Stimulated activated CD8-positive, alpha-beta memory T cell treated with anti-CD3 and anti-CD28 coated beads, Interleukin-15, amount 100 ng/mL, for 4 hours (primary cell): ENCODE results near the gene FCGR1A.
"Not testable (repeated sequence)": the region's sequence is repeated elsewhere in the genome, so short reads cannot be mapped to it uniquely, and the experiment has no call there.

ENCODE experiments used
- DNase-seq, 2 donors: peaks; one replicate each; pipeline ENCODE4 v3.0.0-alpha.2; 2020; ENCODE audit warnings: low read depth in 2 of 2

The FCGR1A gene

DNA sequence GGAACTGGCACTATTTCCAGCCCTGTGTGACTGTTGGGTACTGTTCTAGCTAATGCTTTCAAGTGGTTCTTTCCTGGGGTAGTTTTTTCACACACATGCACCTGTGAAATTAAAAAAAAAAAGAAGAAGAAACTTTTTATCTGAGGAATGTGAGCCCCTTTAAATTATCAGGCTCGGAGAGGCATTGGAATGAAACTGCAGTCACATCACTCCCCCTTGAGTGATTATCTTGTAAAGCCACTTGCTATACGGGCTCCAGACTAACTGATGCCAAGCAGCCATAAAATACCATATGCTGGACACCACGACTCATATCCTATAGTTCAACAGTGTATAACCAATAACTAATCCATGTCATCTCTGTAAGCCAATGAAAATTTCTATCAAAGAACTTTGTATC lies 5.4 kb upstream of the FCGR1A start:
- not testable (repeated sequence) for DNase-seq

DNA sequence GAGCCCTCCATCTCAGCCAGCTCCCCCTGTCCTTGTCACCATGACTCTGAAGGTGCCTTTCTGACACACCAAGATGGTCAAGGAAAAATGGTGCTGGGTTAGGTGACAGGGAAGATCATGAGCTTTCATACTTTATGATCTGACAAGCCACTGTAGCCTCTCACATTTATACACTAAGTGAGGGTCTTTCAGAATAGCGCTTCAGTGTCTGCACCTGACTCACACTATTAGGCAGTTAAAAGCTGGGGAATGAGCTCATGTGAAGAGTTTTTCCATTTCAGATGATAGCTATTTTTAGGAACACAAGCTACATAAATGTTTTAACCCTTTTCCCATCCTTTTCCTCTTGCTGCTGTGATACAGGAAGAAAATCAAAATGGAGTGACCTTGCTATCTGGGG lies 4.2 kb upstream of the FCGR1A start:
- not testable (repeated sequence) for DNase-seq

DNA sequence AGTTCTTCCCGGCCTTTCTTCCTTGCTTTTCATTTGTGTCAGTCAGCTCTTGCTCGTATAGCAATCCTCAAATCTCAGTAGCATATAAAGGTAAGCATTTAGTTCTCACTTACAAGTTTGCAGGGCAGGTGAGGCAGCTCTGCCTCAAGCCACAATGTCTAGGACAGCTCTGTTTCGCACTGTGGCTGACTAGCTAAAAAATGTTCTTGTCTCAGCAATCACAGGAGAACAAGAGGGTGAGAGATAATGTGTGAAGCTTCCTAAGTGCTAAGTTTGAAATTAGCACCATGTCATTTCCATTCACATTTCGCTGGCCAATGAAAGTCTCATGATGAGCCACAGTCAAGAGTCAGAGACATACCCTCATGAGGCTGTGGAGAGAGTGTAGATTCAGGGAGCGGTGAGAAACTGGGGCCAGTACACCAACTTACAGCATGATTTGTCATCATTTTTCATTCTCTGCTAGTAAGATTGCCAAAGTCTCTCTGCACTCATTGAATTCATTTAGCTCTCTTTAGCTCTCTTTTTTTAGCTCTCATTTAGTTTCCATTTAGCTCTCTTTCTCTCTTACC lies 995 bp upstream of the FCGR1A start:
- DNase-seq: not testable (repeated sequence)

DNA sequence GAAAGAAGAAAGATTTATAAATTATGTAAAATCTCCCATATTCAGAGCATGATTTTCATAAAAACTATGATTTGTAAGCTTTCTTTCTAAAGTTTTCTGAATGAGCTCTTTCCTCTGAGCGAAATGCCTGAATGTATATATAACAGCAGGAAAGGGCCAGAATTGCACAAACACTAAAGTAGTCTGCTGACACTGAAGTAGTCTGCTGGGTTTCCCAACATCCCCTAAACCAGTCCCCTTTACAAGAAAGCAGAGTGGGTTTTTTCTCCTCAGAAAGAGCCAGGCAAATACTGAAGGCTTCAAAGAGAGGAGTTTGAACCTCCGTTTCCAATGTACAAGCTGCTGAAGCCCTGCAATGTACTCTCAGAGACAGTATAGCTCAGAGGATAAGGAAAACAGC lies 795 bp downstream of the FCGR1A start:
- DNase-seq: not testable (repeated sequence)

DNA sequence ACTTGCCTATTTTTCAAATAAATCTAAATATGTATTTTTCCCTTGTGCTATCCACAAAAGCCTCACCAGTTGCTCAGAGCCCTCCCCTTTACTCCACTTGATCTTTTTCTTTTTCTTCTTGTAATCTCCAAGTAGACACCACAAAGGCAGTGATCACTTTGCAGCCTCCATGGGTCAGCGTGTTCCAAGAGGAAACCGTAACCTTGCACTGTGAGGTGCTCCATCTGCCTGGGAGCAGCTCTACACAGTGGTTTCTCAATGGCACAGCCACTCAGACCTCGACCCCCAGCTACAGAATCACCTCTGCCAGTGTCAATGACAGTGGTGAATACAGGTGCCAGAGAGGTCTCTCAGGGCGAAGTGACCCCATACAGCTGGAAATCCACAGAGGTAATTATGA lies 1.4 kb downstream of the FCGR1A start:
- DNase-seq: not testable (repeated sequence)

DNA sequence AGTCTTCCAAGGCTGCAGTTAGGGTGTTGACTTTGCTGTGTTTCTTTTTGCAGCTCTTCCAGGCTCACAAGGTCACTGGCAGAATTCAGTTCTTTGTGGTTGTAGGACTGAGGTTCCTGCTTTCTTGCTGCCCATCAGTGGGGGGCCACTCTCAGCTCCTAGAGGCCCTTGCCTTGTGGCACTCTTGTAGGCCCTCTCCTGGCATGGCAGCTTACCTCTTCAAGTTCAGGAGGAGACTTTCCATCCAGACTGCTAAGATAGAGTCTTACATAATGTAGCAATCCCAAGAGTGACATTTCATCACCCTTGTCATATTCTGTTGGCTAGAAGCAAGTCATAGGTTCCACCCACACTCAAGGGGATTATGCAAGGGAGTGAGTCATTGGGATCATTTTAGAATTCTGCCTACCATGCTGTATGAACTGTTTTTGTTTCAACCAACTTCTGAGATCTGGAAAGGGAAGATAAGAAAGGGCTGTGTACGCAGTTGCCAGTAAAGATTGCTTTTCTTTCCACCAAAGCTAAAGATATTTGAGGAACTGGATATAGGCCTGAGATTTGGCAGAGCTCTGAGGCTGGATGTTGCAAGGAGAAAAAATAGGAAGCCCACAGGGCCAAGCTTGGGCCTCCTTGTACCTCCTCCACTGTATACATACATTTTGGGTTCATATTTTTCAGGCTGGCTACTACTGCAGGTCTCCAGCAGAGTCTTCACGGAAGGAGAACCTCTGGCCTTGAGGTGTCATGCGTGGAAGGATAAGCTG lies 5.4 kb downstream of the FCGR1A start:
- DNase-seq: not testable (repeated sequence)

DNA sequence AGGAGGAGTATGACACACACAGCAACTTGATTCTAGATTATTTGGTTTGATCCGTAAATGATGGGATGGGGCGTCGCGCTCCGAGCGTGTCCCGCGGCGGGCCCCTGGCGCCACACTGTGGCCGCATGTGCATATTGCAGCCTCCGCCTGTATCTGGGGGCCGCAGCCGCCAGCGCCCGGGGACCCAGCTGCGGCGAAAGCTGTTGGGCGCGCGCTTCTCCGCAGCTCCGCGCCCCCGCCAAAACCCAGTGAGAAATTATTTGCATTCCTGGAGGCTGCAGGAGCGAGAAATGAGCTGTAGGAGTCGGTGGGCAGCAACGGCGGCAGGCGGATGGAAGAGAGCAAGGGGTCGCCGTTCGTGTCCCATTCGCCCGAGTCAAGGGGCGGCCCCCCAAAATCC lies 10.0 kb downstream of the FCGR1A start:
- DNase-seq: not testable (repeated sequence)

DNA sequence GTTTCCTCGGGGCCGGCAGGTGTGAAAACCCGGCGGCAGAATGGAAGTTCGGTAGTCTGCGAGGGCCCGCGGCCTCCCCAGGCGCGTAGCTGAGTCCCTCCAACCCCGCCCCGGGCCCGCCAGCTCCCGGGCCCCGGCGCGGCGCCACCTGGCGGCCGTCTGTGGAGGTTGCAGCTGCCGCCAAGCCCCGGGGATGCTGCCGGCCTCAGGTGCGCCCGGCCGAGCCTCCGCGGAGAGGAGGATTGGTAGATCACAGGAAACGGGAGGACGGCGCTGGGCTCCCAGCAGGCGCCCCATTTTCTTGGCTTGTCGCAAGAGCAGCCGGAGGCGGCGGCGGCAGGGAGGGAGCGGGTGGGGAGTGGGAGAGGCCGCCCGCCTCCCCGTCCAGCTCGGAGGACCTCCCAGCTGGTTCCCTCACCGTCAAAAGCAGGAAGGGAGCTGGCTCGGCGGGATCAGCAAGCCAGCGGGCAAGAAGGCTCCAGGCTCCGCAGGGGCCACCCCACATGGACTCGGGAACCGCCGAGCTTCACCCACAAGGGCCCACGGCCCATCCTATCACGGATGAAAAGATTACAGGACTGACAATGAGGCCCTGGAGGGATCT lies 10.5 kb downstream of the FCGR1A start:
- DNase-seq: peak; percentile 53 to 58

DNA sequence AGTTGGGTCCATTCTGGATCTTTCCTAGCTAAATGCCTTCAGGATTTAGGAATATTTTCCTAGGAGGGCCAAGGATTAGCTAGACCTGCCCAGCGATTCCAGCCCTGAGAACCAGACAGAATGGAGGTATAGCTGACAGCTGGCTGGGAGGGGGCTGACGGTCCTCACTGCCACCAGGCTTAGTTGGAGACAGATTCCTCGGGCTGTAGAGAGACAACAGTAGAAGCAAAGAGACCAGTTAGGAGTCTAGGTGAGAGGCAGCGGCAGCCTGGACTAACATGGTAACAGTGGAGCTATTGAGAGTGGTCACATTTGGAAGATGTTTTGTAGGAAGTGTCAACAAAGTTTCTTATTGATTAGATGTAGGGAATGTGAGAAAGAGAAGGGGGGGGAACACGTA lies 11.4 kb downstream of the FCGR1A start:
- DNase-seq: not testable (repeated sequence)

DNA sequence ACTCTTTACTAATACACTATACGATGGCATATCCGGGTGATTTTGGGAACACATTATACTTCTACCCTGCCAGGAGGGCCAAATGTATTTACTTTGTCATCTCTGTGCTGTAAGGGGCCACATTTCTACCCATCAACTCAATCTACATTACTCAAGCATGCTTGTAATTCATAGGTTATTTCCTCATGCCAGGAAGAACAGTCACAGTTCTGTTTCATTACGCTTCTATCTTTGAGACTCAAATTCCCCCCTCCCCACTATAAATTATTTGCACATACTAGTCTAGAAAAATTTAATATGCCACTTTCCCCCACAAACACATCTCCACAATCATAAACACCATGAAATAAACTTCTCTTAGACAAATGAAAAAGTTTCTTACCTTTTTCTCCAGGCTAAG lies 19.1 kb downstream of the FCGR1A start:
- DNase-seq: not testable (repeated sequence)

DNA sequence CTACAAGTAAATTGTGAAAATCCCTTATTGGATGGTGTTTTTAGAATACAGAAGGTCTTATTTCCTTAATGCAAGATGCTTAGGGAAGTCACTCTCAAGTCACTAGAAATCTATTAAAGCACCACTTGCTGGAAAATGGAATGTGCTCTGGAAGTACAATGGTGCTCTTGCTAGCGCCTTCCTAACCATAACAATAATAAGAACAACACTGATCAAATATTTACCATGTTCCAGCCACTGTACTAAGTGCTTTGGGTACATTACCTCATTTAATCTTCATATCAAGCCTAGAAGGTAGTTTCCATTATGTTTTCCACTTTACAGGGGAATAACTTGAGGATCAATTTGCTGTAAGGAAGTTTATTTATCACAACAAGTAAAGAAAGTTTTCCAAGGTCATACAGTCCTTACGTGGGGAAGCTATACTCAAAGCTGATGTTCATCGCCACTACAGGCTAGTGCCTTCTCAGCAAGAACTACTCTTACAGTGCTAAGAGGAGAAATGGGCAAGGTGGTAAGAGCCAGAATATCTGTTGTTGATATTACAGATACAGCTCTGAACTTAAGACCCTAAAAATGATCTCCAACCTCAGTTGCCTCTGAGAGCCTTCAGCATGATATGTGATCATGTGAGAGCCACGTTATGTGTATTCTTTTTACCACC lies 22.1 kb downstream of the FCGR1A start:
- DNase-seq: not testable (repeated sequence)

DNA sequence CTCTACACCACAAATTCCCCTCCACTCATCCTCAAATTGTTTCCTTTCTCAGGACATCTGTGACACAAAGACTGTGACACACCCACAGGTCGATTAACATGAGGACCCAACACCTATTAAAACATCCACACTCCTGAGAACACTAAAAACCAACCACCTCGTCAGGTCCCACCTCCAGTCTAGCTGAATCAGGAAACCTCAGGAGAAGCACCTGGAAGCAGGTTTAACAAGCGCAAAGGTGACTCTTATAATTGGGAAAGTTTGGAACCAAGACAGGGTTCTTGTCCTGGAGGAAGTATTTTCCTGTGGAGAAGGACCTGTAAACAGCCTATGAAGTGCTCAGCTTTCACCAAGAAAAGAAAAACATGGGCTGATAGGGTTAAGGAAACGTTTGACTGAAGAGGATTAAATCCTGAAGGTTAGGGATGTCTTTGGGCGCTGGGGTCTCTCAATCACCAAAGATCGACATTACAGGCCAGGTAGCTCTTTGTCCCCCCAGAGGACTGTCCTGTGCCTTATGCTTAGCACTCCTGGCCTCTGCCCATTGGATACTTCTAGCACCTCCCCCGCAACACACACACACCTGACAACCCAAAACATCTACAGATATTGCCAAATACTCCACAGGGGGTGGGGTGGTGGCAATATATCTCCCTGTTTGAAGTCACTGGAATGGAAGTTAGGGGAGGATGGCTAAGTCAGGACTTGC lies 28.4 kb downstream of the FCGR1A start:
- not testable (repeated sequence) for DNase-seq

DNA sequence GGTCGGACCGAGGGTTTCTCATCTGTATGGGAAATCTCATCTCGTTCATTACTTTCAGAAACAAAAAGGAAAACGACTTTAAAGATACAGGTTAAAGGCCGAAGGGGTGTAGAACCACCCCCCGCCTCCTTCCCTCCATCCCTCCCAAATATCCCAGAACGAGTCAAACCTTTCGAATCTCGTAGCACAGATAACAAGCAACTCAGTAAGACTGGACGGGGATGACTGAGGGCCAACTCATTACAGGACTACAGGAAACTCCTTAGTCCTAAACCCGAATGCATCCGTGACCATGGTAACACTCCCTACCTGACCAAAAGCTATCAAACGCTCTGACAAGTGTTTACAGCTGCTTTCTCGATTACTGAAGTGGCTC lies 29.0 kb downstream of the FCGR1A start:
- DNase-seq: not testable (repeated sequence)

DNA sequence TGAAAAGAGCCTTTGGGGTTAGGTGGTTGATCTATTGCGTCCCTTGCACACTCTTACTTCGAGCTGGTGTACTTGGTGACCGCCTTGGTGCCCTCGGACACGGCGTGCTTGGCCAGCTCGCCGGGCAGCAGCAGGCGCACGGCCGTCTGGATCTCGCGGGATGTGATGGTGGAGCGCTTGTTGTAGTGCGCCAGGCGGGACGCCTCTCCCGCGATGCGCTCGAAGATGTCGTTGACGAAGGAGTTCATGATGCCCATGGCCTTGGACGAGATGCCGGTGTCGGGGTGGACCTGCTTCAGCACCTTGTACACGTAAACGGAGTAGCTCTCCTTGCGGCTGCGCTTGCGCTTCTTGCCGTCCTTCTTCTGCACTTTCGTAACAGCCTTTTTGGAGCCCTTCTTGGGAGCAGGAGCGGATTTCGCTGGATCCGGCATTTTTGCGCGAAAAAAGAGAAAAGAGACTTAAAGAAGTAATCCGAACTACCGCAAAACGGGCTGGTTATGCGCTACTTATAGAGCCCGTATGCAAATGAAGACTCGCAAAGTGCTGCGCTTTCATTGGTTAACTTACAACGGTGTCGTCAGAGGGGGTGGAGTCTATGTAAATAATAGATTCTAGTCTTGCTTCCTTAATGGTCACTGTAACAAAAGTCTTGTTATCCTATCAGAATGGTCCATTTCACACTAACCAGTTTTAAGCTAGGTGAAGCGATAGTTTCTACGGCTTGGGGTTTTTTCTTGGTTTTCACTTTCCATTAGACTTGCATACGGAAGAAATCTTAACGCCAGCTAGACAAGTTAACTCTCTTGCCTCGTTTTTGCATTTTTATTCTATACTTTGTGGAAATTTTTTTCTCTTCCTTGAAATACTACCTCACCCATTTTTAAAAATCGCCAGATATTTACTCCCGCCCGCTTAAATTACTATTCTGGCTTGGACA lies 29.7 kb downstream of the FCGR1A start:
- peak; percentile 46 to 73 for DNase-seq

DNA sequence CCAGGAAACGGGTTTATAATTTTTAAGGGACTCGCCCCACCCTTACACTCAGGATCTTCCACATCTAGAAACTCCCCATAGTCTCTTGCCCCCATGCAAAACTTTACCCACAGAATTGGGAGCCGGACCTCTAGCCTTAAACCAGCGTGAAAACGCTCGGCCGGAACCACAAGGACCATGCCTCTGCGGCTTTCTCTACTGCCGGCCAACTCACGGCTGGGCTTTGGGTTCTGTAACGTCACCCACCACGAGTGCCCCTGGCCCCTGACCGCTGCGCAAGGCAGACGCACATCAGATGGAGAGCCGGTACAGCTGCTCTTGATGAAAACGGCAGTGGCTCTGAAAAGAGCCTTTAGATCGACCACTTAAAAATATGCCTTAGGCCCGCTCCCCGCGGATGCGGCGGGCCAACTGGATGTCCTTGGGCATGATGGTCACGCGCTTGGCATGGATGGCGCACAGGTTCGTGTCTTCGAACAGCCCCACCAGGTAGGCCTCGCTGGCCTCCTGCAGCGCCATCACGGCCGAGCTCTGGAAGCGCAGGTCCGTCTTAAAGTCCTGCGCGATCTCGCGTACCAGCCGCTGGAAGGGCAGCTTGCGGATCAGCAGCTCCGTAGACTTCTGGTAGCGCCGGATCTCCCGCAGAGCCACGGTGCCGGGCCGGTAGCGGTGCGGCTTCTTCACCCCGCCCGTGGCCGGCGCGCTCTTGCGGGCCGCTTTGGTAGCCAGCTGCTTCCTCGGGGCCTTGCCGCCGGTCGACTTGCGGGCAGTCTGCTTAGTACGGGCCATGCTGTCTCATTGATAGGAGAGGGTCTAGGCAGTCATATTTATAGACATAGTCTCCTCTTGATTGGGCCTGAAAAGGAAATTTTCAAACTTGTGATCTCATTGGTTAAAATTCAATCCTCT lies 30.7 kb downstream of the FCGR1A start:
- not testable (repeated sequence) for DNase-seq

DNA sequence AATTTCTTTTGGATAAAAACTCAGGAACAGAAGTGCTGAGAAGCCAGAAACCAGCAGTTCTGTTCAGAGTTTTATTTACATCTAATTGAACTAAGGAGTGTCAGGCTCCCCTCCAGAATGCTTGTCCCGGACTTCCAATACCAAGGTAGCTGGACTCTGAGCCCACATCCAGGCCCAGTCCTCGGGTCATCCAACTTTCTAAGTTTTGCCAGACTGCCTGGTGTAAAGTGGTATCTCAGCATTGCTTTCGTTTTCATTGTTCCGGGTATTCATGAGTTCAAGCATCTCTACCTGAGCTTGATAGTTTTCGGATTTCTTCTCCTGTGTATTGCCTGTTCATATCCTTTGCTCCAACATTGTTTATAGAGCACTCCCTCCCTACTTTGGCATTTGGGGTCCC lies 37.9 kb downstream of the FCGR1A start:
- DNase-seq: not testable (repeated sequence)

DNA sequence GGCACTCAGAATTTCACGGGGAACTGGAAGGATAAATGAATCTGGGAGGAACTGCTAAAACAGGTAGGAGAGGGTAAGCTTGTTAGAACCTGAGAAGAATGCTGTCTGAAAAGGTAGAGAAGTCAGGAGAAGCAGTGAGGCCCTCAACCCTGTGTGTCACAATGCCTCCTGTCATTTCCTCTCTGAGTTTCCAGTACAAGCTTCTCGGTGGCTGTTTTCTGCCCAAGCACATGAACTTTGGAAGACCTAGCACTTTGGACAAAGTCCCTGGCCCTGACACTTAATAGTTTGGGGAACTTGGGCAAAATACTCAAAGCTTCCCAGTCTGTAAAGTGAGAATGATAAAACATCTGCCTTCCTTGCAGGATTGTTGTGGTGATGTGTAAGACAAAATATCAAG lies 44.1 kb downstream of the FCGR1A start:
- not testable (repeated sequence) for DNase-seq

DNA sequence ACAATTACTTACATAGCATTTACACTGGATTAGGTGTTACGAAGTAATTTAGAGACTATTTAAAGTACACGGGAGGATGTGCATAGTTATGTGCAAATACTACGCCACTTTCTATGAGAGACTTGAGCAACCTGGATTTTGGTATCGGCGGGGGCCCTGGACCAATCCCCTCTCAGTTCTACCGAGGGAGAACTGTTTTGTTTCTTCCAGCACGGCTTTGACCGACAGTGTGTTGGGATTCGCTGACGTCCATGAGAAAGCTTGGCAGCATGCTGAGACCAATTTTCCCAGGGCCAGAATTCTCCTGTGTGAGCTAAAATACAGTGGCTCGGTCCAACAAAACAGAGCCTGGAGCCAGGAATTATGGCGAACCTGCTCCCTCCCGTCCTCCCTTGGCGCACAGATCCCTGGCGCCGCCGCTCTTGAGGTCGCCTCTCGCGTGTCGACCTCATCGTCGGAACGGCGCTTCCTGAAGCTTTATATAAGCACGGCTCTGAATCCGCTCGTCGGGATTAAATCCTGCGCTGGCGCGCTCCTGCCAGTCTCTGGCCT lies 49.3 kb downstream of the FCGR1A start:
- DNase-seq: not testable (repeated sequence)
